Measurements from ENCODE around the gene RTL5.

DNA sequence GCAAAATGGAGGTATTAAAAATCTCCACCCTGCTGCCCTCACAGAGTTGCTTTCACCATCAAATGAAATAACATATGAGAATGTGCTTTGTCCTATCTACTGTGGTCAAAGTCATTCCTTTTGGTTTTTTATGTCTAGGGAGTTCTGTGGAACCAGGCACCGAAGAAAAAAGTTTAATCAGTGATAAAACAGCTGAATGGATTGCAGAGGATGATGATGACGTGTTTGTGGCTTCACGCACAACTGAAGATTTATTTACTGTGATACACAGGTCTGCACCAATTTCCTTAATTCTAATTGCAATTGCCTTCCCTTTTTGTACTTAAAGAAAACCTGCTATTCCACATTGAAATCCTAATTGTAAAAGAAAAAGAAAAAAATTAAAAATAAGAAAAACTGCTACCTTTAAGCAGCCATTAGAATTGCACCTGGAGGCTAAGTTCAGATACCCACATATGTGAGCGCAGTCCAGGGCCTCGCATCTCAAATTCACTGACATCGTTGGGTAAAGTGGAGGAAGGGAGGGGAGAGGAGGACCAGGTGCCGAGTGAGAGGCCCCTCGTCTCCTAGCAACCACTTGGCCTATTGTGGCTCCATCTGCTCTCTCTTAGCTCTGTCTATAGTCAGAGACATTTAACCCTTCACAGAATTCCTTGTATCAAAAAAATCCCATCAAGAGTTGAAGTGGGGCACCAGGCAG, 10.5 kb upstream of the RTL5 start:
- TF ChIP-seq, protein P1, sequence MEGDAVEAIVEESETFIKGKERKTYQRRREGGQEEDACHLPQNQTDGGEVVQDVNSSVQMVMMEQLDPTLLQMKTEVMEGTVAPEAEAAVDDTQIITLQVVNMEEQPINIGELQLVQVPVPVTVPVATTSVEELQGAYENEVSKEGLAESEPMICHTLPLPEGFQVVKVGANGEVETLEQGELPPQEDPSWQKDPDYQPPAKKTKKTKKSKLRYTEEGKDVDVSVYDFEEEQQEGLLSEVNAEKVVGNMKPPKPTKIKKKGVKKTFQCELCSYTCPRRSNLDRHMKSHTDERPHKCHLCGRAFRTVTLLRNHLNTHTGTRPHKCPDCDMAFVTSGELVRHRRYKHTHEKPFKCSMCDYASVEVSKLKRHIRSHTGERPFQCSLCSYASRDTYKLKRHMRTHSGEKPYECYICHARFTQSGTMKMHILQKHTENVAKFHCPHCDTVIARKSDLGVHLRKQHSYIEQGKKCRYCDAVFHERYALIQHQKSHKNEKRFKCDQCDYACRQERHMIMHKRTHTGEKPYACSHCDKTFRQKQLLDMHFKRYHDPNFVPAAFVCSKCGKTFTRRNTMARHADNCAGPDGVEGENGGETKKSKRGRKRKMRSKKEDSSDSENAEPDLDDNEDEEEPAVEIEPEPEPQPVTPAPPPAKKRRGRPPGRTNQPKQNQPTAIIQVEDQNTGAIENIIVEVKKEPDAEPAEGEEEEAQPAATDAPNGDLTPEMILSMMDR (optimal IDR thresholded peaks at IDR 0.05 in 1 of 3, IDR thresholded peaks at IDR 0.05 in 1 of 3, conservative IDR thresholded peaks at IDR 0.05 in 1 of 3; ENCODE audit: extremely low read depth in 1 of 3, insufficient read depth in 2 of 3, low read length in 3 of 3): no peak
- no peak for TF ChIP-seq EZH2 (IDR thresholded peaks at IDR 0.05; ENCODE audit: low read length)
